Ascending aorta (tissue), 2 donors: Measurements from ENCODE around the gene ZNF48. TPM values are rescaled to one million over a fixed set of nuclear protein-coding genes. Genes with fewer than 3 reads are reported as not detected.
A peak's percentile ranks its signal among the peaks of the same experiment; 100 is the strongest.
"Not testable (repeated sequence)": the region's sequence is repeated elsewhere in the genome, so short reads cannot be mapped to it uniquely, and the experiment has no call there.

Experiments used
- DNase-seq, 2 donors: peaks; one replicate each; pipeline ENCODE4 v3.0.0-alpha.2; 2019; ENCODE audit warnings: low spot score in 2 of 2
- H3K27ac ChIP-seq, 2 donors: fragments of 200-600 bp; sonication (generic); one replicate each; pipeline ENCODE4 v1.5.1; 2016 to 2017; ENCODE audit warnings: mild to moderate bottlenecking in 1 of 2
- H3K27me3 ChIP-seq: fragments of 200-600 bp; sonication (generic); one replicate; pipeline ENCODE4 v1.5.1; 2017
- H3K36me3 ChIP-seq, 2 donors: fragments of 200-600 bp; sonication (generic); one replicate each; pipeline ENCODE4 v1.5.1; 2016
- H3K4me1 ChIP-seq, 2 donors: fragments of 200-600 bp; sonication (generic); one replicate each; pipeline ENCODE4 v1.5.1; 2016 to 2017; ENCODE audit warnings: mild to moderate bottlenecking in 1 of 2
- H3K4me3 ChIP-seq, 2 donors: fragments of 200-600 bp; sonication (generic); one replicate each; pipeline ENCODE4 v1.5.1; 2016 to 2017; ENCODE audit warnings: mild to moderate bottlenecking in 1 of 2
- H3K9me3 ChIP-seq, 2 donors: fragments of 200-600 bp; sonication (generic); one replicate each; pipeline ENCODE4 v1.5.1; 2016
- intact Hi-C: fragments of 100-400 bp; cut with DNase I; formaldehyde crosslinking; loops from one replicate; pipeline ENCODE4 v1.15.1; 2023
- total RNA-seq: library from RNA; depleted of rRNA; stranded (reverse); fragments of >200 nt; gene quantifications from one replicate; pipeline ENCODE4 v1.1.0, GENCODE V29; 2016
- TF ChIP-seq, protein P1 (sequence below), 3 experiments: fragments of 200-600 bp in 2 of 3; fragments of 450-650 bp in 1 of 3; sonication (generic) in 2 of 3; IDR thresholded peaks; one replicate each; pipeline ENCODE4 v1.5.1; 2016 to 2019; ENCODE audit warnings: antibody characterized with exemption in 3 of 3, mild to moderate bottlenecking in 1 of 3, moderate library complexity in 1 of 3

ZNF48 gene
- total RNA-seq, 1 donor from 2014 or later, result 25.1 TPM

DNA sequence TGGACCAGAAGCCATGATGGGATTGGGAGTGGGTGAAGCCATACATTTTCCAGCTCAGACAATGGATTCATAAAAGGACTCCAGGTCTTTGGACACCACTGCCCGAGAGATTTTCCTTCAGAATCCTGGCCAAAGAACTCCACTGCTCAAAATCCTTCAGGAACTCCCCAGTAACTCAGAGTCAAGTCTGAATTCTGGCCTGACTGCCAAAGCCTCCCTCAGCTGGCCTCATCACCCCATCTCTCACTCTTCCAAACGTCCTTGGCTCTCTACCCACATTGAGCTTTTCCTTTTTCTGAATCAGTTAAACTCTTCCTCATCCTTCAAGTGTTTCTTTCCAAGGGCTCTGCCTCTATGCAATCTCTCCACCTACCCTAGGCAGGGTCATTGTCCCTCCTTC is 11.7 kb upstream of the ZNF48 start:
- peaks cover 5 to 6% of the 10 kb centered on the region in 2 donors for H3K4me1 ChIP-seq
- H3K27ac ChIP-seq, result no peak overlapping the region
- TF ChIP-seq, protein P1, sequence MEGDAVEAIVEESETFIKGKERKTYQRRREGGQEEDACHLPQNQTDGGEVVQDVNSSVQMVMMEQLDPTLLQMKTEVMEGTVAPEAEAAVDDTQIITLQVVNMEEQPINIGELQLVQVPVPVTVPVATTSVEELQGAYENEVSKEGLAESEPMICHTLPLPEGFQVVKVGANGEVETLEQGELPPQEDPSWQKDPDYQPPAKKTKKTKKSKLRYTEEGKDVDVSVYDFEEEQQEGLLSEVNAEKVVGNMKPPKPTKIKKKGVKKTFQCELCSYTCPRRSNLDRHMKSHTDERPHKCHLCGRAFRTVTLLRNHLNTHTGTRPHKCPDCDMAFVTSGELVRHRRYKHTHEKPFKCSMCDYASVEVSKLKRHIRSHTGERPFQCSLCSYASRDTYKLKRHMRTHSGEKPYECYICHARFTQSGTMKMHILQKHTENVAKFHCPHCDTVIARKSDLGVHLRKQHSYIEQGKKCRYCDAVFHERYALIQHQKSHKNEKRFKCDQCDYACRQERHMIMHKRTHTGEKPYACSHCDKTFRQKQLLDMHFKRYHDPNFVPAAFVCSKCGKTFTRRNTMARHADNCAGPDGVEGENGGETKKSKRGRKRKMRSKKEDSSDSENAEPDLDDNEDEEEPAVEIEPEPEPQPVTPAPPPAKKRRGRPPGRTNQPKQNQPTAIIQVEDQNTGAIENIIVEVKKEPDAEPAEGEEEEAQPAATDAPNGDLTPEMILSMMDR (IDR thresholded peaks at IDR 0.05), result no peak
- H3K27me3 ChIP-seq, result no peaks in the 10 kb centered on the region
- H3K36me3 ChIP-seq, result no peaks in the 10 kb centered on the region
- no peaks in the 10 kb centered on the region for H3K9me3 ChIP-seq
- DNase-seq, result no peak
- H3K4me3 ChIP-seq, result no peak overlapping the region
- intact Hi-C loops, result loop anchor here (2.0 kb wide), 1 partner anchor 21 kb away; no protein-coding TSS in a partner anchor

GRCh38 chr16:30394592-30395154 is 547 bp upstream of the ZNF48 start:
- Histone ChIP-seq H3K27ac (peak overlapping the region; percentile 81 to 85), H3K9me3 (no peaks in the 10 kb centered on the region), H3K36me3 (peaks cover 10 to 14% of the 10 kb centered on the region in 2 donors), H3K27me3 (no peaks in the 10 kb centered on the region), H3K4me1 (peaks cover 9 to 14% of the 10 kb centered on the region in 2 donors), H3K4me3 (peak overlapping the region; percentile 92 to 98)
- intact Hi-C loops, result loop anchor here (1.0 to 2.0 kb wide), 4 partner anchors 13 to 50 kb away; partner anchors contain the start of genes CD2BP2, SEPHS2 and ZNF771
- TF ChIP-seq, protein P1 (IDR thresholded peaks at IDR 0.05), result no peak
- no peak for DNase-seq

DNA sequence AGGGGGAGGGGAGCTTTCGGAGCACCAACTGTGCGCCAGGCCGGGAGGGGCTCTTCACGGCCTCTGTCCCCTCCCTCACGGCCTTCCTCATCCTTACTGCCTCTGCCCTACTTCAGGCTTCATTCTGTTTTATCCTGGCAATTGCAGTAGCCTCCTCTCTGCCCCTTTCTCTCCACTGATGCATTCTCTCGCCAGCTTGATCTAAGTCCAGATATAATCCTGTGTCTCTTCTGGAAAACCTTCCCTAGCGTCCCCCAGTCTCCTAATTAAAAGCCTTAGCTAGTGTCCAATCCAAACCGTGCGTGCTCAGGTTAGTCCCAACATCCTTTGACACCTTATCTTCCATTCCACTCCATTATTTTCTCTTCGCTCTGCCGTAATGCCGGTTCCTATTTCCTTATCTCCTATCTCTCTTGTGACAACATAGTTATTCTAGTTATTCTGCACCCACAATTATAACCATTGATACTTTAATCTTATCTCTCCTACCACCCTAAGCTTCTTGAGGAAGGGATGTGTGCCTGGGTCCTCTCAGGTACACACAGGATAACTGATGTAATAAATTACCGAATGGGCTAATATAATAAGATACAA is 869 bp downstream of the ZNF48 start:
- Histone ChIP-seq H3K9me3 (no peaks in the 10 kb centered on the region), H3K27me3 (no peaks in the 10 kb centered on the region), H3K4me1 (peaks cover 11 to 15% of the 10 kb centered on the region in 2 donors), H3K4me3 (peak overlapping the region; percentile 92 to 98), H3K36me3 (peaks cover 10 to 14% of the 10 kb centered on the region in 2 donors), H3K27ac (peak overlapping the region; percentile 81 to 85)
- intact Hi-C loops, result loop anchor here (1.0 to 2.0 kb wide), 4 partner anchors 11 to 49 kb away; partner anchors contain the start of genes CD2BP2, SEPHS2 and ZNF771
- TF ChIP-seq, protein P1 (IDR thresholded peaks at IDR 0.05), result no peak
- no peak for DNase-seq

DNA sequence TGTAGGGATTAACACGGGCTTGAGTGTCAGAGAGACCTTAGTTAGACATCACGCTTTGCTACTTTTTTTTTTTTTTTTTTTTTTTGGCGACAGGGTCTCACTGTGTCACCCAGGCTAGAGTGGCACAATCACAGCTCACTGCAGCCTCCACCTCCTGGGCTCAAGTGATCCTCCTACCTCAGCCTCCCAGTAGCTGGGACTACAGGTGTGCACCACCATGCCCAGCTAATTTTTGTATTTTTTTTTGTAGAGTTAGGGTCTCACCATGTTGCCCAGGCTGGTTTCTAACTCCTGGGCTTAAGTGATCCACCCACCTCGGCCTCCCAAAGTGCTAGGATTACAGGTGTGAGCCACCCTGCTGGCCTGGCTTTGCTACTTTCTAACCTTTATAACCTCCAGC is 1.4 kb downstream of the ZNF48 start:
- intact Hi-C loops, H3K27ac ChIP-seq, H3K27me3 ChIP-seq, DNase-seq, H3K9me3 ChIP-seq: not testable (repeated sequence)
- peak overlapping the region in 1 of 2 donors; percentile 98 for H3K4me3 ChIP-seq
- peaks cover 11 to 15% of the 10 kb centered on the region in 2 donors for H3K4me1 ChIP-seq
- peaks cover 10 to 14% of the 10 kb centered on the region in 2 donors for H3K36me3 ChIP-seq

DNA sequence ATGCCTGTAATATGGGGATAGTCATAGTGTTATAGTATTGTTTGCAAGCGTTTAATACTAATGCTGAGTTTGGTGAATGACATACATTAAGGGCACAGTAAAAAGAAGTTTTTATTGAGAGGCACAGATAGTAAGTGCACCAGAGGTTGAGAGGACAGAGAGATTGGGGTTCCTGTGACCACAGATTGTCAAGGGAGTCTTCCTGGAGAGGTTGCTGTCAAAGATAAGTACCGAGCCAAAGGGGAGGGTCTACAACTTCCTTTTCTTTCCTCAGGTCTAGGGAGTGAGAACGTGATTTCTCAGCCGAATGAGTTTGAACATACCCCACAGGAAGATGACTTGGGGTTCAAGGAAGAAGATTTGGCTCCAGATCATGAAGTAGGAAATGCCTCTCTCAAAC is 1.8 kb downstream of the ZNF48 start:
- H3K27me3 ChIP-seq, result no peaks in the 10 kb centered on the region
- intact Hi-C loops, result no loop called here
- peaks cover 10 to 14% of the 10 kb centered on the region in 2 donors for H3K36me3 ChIP-seq
- peaks cover 11 to 15% of the 10 kb centered on the region in 2 donors for H3K4me1 ChIP-seq
- TF ChIP-seq, protein P1 (IDR thresholded peaks at IDR 0.05), result no peak
- DNase-seq, result no peak
- H3K9me3 ChIP-seq, result no peaks in the 10 kb centered on the region
- H3K4me3 ChIP-seq, result peak overlapping the region in 1 of 2 donors; percentile 98
- H3K27ac ChIP-seq, result no peak overlapping the region
